HepG2 (cell line): ENCODE results near the gene PBX4. TPM values are rescaled to one million over a fixed set of nuclear protein-coding genes. Genes with fewer than 3 reads are reported as not detected.
"Not testable (repeated sequence)": the region's sequence is repeated elsewhere in the genome, so short reads cannot be mapped to it uniquely, and the experiment has no call there.

ENCODE experiments used
- ATAC-seq: fragments of 200-7000 bp; cut with Tn5 transposase; 3 replicates; pipeline ENCODE4 v1.9.1; 2020; ENCODE audit warnings: mild to moderate bottlenecking, moderate library complexity
- BruUV-seq: library from RNA; stranded (reverse); fragments of 400-500 nt; replicated peaks from 2 replicates; lab custom pipeline; 2021; lab: Mats Ljungman, UMichigan
- CTCF ChIA-PET: fragments of 300-600 bp; formaldehyde crosslinking; extraction: SDS; loops from one replicate; lab custom pipeline; 2021; ENCODE audit warnings: low total read pairs, inconsistent platforms, low intra/inter-chr PET ratio; lab: Yijun Ruan, JAX
- POLR2A ChIA-PET: fragments of 350-600 bp; sonication (Branson Sonifier 250); formaldehyde crosslinking; loops from one replicate; lab custom pipeline; 2020; ENCODE audit warnings: antibody characterized with exemption, inconsistent platforms; lab: Yijun Ruan, JAX
- DNase-seq: peaks from one replicate; pipeline ENCODE4 v3.0.0-alpha.2; 2015; ENCODE audit warnings: low spot score
- FAIRE-seq: peaks from 3 replicates; lab custom pipeline; 2011; peaks lifted over from hg19 to GRCh38; lab: Jason Lieb, UNC
- H2AFZ ChIP-seq: one replicate; pipeline ENCODE4 v1.6.1; 2011; ENCODE audit warnings: low read length, inconsistent platforms
- H3K27ac ChIP-seq: fragments of 300-600 bp; 3 replicates; pipeline ENCODE4 v1.8.0; 2011; ENCODE audit warnings: mixed run types, mild to moderate bottlenecking, mixed read lengths, low read length, inconsistent platforms; ENCODE audit not compliant: insufficient read depth; ENCODE audit errors: extremely low read length
- H3K27me3 ChIP-seq, 2 experiments: fragments of 200-600 bp in 1 of 2; 2 replicates in 1 of 2; 3 replicates in 1 of 2; pipeline versions ENCODE4 v1.6.0 to v1.8.0; 2011; ENCODE audit warnings: low read length in 2 of 2, mild to moderate bottlenecking in 2 of 2, moderate library complexity in 2 of 2, inconsistent platforms in 1 of 2; ENCODE audit not compliant: insufficient read depth in 2 of 2, control insufficient read depth in 1 of 2
- H3K36me3 ChIP-seq, 2 experiments: fragments of 200-600 bp in 1 of 2; replicated peaks in 1 of 2; 2 replicates in 1 of 2; 3 replicates in 1 of 2; pipeline versions ENCODE4 v1.5.1 to v1.8.0; 2011; ENCODE audit warnings: low read length in 2 of 2, inconsistent platforms in 1 of 2; ENCODE audit not compliant: insufficient read depth in 2 of 2, control insufficient read depth in 1 of 2
- H3K4me1 ChIP-seq: 2 replicates; pipeline ENCODE4 v1.5.1; 2012; ENCODE audit warnings: low read length, inconsistent platforms; ENCODE audit not compliant: insufficient read depth
- H3K4me2 ChIP-seq: 2 replicates; pipeline ENCODE4 v1.6.0; 2011; ENCODE audit warnings: low read depth, low read length, inconsistent platforms
- H3K4me3 ChIP-seq, 3 experiments: fragments of 200-600 bp in 1 of 3; sonication (generic), shearing (Covaris generic) in 1 of 3; replicated peaks in 1 of 3; 2 replicates each; pipeline ENCODE4 v1.5.1; 2011 to 2016; ENCODE audit warnings: low read length in 3 of 3, inconsistent platforms in 2 of 3, low read depth in 2 of 3, mild to moderate bottlenecking in 2 of 3, control low read depth in 1 of 3, mixed read lengths in 1 of 3; ENCODE audit not compliant: insufficient read depth in 1 of 3
- H3K79me2 ChIP-seq: one replicate; pipeline ENCODE4 v1.6.1; 2011; ENCODE audit warnings: low read length, inconsistent platforms; ENCODE audit not compliant: insufficient read depth
- H3K9ac ChIP-seq: 2 replicates; pipeline ENCODE4 v1.6.0; 2011; ENCODE audit warnings: mild to moderate bottlenecking, low read depth, low read length, inconsistent platforms; ENCODE audit not compliant: insufficient read depth
- H3K9me3 ChIP-seq: 2 replicates; pipeline ENCODE4 v1.5.1; 2012; ENCODE audit warnings: mild to moderate bottlenecking, low read length
- H4K20me1 ChIP-seq: 2 replicates; pipeline ENCODE4 v1.6.0; 2011; ENCODE audit warnings: inconsistent platforms, mild to moderate bottlenecking, low read length, moderate library complexity; ENCODE audit not compliant: insufficient read depth
- GMEB2 ChIP-seq: IDR thresholded peaks from 2 replicates; pipeline ENCODE4 v1.6.1; 2016; ENCODE audit warnings: missing biosample characterization, missing genetic modification reagents, low read depth
- HOXD1 ChIP-seq: sonication (generic); formaldehyde crosslinking; IDR thresholded peaks from 2 replicates; pipeline ENCODE4 v1.5.0; 2020; ENCODE audit warnings: missing genetic modification reagents
- MAFG ChIP-seq: sonication (generic); formaldehyde crosslinking; IDR thresholded peaks from 2 replicates; pipeline ENCODE4 v1.5.1; 2020; ENCODE audit warnings: mild to moderate bottlenecking, missing genetic modification reagents
- MIXL1 ChIP-seq: IDR thresholded peaks from 2 replicates; pipeline ENCODE4 v1.6.1; 2016
- PHF5A ChIP-seq: IDR thresholded peaks from one replicate; pipeline ENCODE4 v1.6.1; 2018; ENCODE audit warnings: low read depth, missing genetic modification reagents; ENCODE audit not compliant: unreplicated experiment
- ZNF280D ChIP-seq: sonication (generic); formaldehyde crosslinking; IDR thresholded peaks from 2 replicates; pipeline ENCODE4 v1.5.1; 2020; ENCODE audit warnings: mild to moderate bottlenecking, missing genetic modification reagents
- ZNF33A ChIP-seq: sonication (generic); formaldehyde crosslinking; IDR thresholded peaks from 2 replicates; pipeline ENCODE4 v1.5.1; 2020; ENCODE audit warnings: missing genetic modification reagents, mild to moderate bottlenecking, moderate library complexity, borderline replicate concordance
- ZNF33B ChIP-seq: sonication (generic); formaldehyde crosslinking; IDR thresholded peaks from 2 replicates; pipeline ENCODE4 v1.5.1; 2020; ENCODE audit warnings: mild to moderate bottlenecking, missing genetic modification reagents
- ZNF569 ChIP-seq: sonication (generic); formaldehyde crosslinking; IDR thresholded peaks from 2 replicates; pipeline ENCODE4 v1.5.0; 2020; ENCODE audit warnings: mild to moderate bottlenecking, missing genetic modification reagents, moderate library complexity, borderline replicate concordance
- ZSCAN21 ChIP-seq: sonication (generic); formaldehyde crosslinking; IDR thresholded peaks from 2 replicates; pipeline ENCODE4 v1.8.0; 2022; ENCODE audit warnings: mild to moderate bottlenecking, missing genetic modification reagents, moderate library complexity, borderline replicate concordance
- WGBS: methylation state at CpG from one replicate; pipeline ENCODE4 v1.1.6; 2017; ENCODE audit warnings: low lambda C conversion rate; 5-methylcytosine and 5-hydroxymethylcytosine counted together
- in situ Hi-C: cut with HindIII; loops from 2 replicates; pipeline ENCODE4 v1.10.0; 2017; ENCODE audit warnings: low pct_unique_long_range_greater_than_20kb; ENCODE audit not compliant: extremely low pct_ligation_motif_present
- intact Hi-C: fragments of 100-400 bp; cut with micrococcal nuclease; formaldehyde crosslinking; loops from one replicate; pipeline ENCODE4 v1.10.0; 2022; ENCODE audit not compliant: unreplicated experiment
- polyA plus RNA-seq, 8 experiments: library from polyadenylated mRNA; depleted of rRNA in 3 of 8; stranded (reverse) in 7 of 8; unstranded in 1 of 8; fragments of >200 nt; fragmentation: Illumina TruSeq in 4 of 8; extraction: Trizol in 4 of 8; gene quantifications; 2 replicates each; pipeline versions ENCODE4 v1.2.1 to v1.2.3, GENCODE V29; 2011 to 2016; ENCODE audit warnings: low read depth in 4 of 8, missing spikeins in 1 of 8, mixed read lengths in 1 of 8; ENCODE audit not compliant: insufficient read depth in 1 of 8
- total RNA-seq, 5 experiments: library from RNA; depleted of rRNA; stranded (reverse); fragments of >200 nt; fragmentation: Illumina TruSeq; extraction: Trizol; gene quantifications; 2 replicates each; pipeline ENCODE4 v1.2.3, GENCODE V29; 2016; ENCODE audit warnings: low read depth in 1 of 5

PBX4 gene
- total and polyA plus RNA-seq, 2 of the 13 experiments (the other 11 are each of a cell fraction or from before 2014, with no cell fraction given), result not detected

GRCh38 chr19:19665420-19665948 lies 47.0 kb upstream of the PBX4 start:
- CTCF ChIA-PET, ATAC-seq, H3K27ac ChIP-seq, H3K27me3 ChIP-seq, H3K4me2 ChIP-seq, FAIRE-seq, intact Hi-C loops, H3K9me3 ChIP-seq, H3K9ac ChIP-seq, H3K36me3 ChIP-seq, H3K4me3 ChIP-seq, in situ Hi-C loops, DNase-seq, POLR2A ChIA-PET, BruUV-seq, H2AFZ ChIP-seq: not testable (repeated sequence)
- Histone ChIP-seq H3K4me1 (peaks cover 52% of the 10 kb centered on the region), H3K79me2 (peaks cover 40% of the 10 kb centered on the region), H4K20me1 (peaks cover 21% of the 10 kb centered on the region)
- 97% methylated on average over 22 of the region's 22 CpGs for WGBS

DNA sequence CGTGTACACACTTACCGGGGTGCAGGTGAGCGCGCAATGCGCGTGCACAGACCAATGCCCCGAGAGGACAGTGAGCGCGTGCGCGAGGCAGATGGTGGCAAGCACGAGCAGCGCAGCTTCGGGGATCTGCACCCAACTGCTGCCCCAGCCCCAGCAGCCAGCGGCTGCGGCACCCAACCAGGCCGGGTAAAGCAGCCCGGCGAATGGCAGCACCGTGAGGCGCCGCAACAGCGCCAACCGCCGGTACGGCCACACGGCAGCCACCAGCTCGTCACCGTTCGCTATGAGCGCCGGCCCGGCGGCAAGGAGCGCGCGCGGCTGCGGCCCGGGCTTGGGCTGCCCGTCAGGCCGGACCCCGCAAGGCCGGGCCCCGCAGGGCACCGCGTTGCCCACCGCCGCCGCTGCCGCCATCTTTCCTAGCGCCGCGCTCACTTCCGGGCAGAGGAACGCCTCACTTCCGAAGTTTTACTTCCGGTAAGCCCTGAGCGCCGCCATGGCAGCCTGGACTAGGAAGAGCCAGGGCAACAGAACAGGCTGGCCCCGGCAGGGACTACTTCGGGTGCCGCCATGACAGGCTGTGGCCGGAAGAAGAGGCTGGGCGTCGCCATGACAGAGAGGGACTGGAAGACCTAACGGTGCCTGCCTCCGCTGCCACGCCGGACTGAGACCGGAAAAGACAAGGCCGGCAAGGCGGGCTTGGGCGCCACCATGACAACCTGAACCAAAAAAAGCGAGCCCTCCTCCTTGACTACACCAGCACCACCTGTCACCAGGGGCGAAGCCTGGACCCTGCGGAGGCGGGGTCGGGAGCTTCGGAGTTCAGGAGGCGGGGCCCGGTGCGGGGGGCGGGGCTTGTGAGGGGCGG lies 45.0 kb upstream of the PBX4 start, which contains the start of gene ATP13A1:
ATP13A1 (minus strand) TSS at position 421 of the 865 bp plus-strand sequence; CDS start at position 411, 10 bp downstream.
- H3K36me3 ChIP-seq, result peaks cover 12 to 13% of the 10 kb centered on the region in 2 experiments; a peak in 4 of 5 replicates
- peak within 1 kb of the TSS; percentile 92 for H3K4me2 ChIP-seq
- no peak within 1 kb of the TSS for H2AFZ ChIP-seq
- ATAC-seq (peak; percentile 87), DNase-seq (peak; percentile 95), FAIRE-seq (no peak)
- H3K9me3 ChIP-seq, result no peaks in the 10 kb centered on the region
- ChIA-PET POLR2A (interaction anchor here (0.6 to 1.6 kb wide), 7 partner anchors 14 to 203 kb away, joined by 3 to 18 read pairs (median 5); partner anchors contain the start of genes ZNF14 and ZNF253), CTCF (no interaction called here)
- intact Hi-C loops (loop anchor here (2.0 kb wide), 1 partner anchor 203 kb away; no protein-coding TSS in a partner anchor), in situ Hi-C loops (no loop called here)
- H3K4me1 ChIP-seq, result peaks cover 56% of the 10 kb centered on the region
- peaks cover 20% of the 10 kb centered on the region for H4K20me1 ChIP-seq
- peak within 1 kb of the TSS; percentile 79 to 99 (median 95) for H3K4me3 ChIP-seq
- BruUV-seq, result no TSS peak
- no peaks in the 10 kb centered on the region; a peak in 1 of 5 replicates for H3K27me3 ChIP-seq
- peak within 1 kb of the TSS; percentile 92 for H3K9ac ChIP-seq
- WGBS, result 2% methylated on average over 10 of the region's 85 CpGs
- peak within 1 kb of the TSS; percentile 97 for H3K27ac ChIP-seq
- H3K79me2 ChIP-seq, result peaks cover 32% of the 10 kb centered on the region
- TF ChIP-seq MAFG (CRISPR knock-in tag) (no peak), GMEB2 (CRISPR knock-in tag) (no peak), ZNF569 (CRISPR knock-in tag) (no peak), ZNF33B (CRISPR knock-in tag) (no peak), ZNF280D (CRISPR knock-in tag) (no peak), ZNF33A (CRISPR knock-in tag) (no peak), ZSCAN21 (CRISPR knock-in tag) (peak; percentile 77; the same call in 1 of the 2 replicates), PHF5A (no peak), HOXD1 (0 out of 2 replicates have a peak, but pooled peaks have one; percentile 41), MIXL1 (no peak)
